ENCODE results near the gene CLEC16A.

DNA sequence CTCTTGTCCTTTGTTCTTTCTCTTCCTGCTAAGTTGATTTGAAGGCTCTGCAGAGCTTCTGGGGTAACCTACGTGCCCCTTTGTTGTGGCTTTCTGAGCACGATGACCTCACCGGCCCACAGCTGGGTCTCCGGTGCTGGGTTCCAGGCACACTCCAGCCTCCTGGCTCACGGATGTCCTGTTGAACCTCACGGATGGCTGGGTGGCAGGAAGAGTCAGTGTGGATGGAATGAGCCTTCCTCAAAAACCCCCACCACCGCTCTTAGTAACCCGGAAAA lies 195.7 kb downstream of the CLEC16A start:
- TF ChIP-seq, protein P1, sequence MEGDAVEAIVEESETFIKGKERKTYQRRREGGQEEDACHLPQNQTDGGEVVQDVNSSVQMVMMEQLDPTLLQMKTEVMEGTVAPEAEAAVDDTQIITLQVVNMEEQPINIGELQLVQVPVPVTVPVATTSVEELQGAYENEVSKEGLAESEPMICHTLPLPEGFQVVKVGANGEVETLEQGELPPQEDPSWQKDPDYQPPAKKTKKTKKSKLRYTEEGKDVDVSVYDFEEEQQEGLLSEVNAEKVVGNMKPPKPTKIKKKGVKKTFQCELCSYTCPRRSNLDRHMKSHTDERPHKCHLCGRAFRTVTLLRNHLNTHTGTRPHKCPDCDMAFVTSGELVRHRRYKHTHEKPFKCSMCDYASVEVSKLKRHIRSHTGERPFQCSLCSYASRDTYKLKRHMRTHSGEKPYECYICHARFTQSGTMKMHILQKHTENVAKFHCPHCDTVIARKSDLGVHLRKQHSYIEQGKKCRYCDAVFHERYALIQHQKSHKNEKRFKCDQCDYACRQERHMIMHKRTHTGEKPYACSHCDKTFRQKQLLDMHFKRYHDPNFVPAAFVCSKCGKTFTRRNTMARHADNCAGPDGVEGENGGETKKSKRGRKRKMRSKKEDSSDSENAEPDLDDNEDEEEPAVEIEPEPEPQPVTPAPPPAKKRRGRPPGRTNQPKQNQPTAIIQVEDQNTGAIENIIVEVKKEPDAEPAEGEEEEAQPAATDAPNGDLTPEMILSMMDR (IDR thresholded peaks at IDR 0.05): no peak
- TF ChIP-seq POLR2A (IDR thresholded peaks at IDR 0.05): no peak
